Neural cell (in vitro differentiated cells): ENCODE measurements around the gene HIBADH. TPM values are rescaled to one million over a fixed set of nuclear protein-coding genes. Genes with fewer than 3 reads are reported as not detected.

ENCODE experiments used
- H2AFZ ChIP-seq: fragments of 200-600, 300-800 bp; sonication (generic), shearing (Covaris generic); 2 replicates; pipeline ENCODE4 v1.6.0; 2014; ENCODE audit warnings: low read depth, mild to moderate bottlenecking, antibody characterized with exemption, low read length, moderate library complexity
- H3F3A ChIP-seq: fragments of 200-600 bp; shearing (Covaris generic); 2 replicates; pipeline ENCODE4 v1.6.1; 2016; ENCODE audit warnings: mild to moderate bottlenecking, moderate library complexity, mixed read lengths, antibody characterized with exemption, low read length; ENCODE audit not compliant: insufficient read depth, poor library complexity, severe bottlenecking
- H3K27ac ChIP-seq: fragments of 200-600, 300-800 bp; sonication (generic), shearing (Covaris generic); 2 replicates; pipeline ENCODE4 v1.5.1; 2014; ENCODE audit warnings: mild to moderate bottlenecking, low read length, moderate library complexity
- H3K27me3 ChIP-seq: fragments of 300-800, 200-600 bp; sonication (generic), shearing (Covaris generic); 2 replicates; pipeline ENCODE4 v1.6.0; 2014; ENCODE audit warnings: mild to moderate bottlenecking, low read depth, low read length, moderate library complexity; ENCODE audit not compliant: insufficient read depth
- H3K36me3 ChIP-seq: fragments of 300-800, 200-600 bp; sonication (generic), shearing (Covaris generic); 2 replicates; pipeline ENCODE4 v1.5.1; 2014; ENCODE audit warnings: mild to moderate bottlenecking, antibody characterized with exemption, low read length, moderate library complexity; ENCODE audit not compliant: insufficient read depth
- H3K4me2 ChIP-seq: fragments of 300-800, 200-600 bp; sonication (generic), shearing (Covaris generic); 2 replicates; pipeline ENCODE4 v1.6.0; 2014; ENCODE audit warnings: mild to moderate bottlenecking, low read length
- H3K4me3 ChIP-seq: fragments of 300-800, 200-600 bp; sonication (generic), shearing (Covaris generic); 2 replicates; pipeline ENCODE4 v1.5.1; 2014; ENCODE audit warnings: mild to moderate bottlenecking, low read length, moderate library complexity
- H3K79me2 ChIP-seq: fragments of 200-600 bp; shearing (Covaris generic); replicated peaks from 2 replicates; pipeline ENCODE4 v1.6.0; 2014; ENCODE audit warnings: mild to moderate bottlenecking, low read length, moderate library complexity; ENCODE audit not compliant: insufficient read depth
- H3K9ac ChIP-seq: fragments of 300-800, 200-600 bp; sonication (generic), shearing (Covaris generic); 2 replicates; pipeline ENCODE4 v1.6.1; 2016; ENCODE audit warnings: mild to moderate bottlenecking, low read length, mixed read lengths
- H3K9me2 ChIP-seq: fragments of 200-600 bp; shearing (Covaris generic); 2 replicates; pipeline ENCODE4 v1.6.1; 2016; ENCODE audit warnings: mild to moderate bottlenecking, low read length, mixed read lengths; ENCODE audit not compliant: insufficient read depth
- H3K9me3 ChIP-seq: fragments of 200-600, 300-800 bp; sonication (generic), shearing (Covaris generic); 2 replicates; pipeline ENCODE4 v1.6.1; 2016; ENCODE audit warnings: mild to moderate bottlenecking, mixed run types, low read length, moderate library complexity, mixed read lengths
- H4K20me1 ChIP-seq: fragments of 200-600 bp; shearing (Covaris generic); 2 replicates; pipeline ENCODE4 v1.6.1; 2016; ENCODE audit warnings: mild to moderate bottlenecking, mixed run types; ENCODE audit not compliant: insufficient read depth
- CTCF ChIP-seq: fragments of 450-650 bp; IDR thresholded peaks from 2 replicates; pipeline ENCODE4 v1.5.1; 2014; ENCODE audit warnings: antibody characterized with exemption, mild to moderate bottlenecking, moderate library complexity; ENCODE audit not compliant: poor library complexity, severe bottlenecking
- EP300 ChIP-seq: fragments of 450-650 bp; conservative IDR thresholded peaks from 2 replicates; pipeline ENCODE4 v1.6.1; 2014; ENCODE audit warnings: antibody characterized with exemption, mild to moderate bottlenecking, moderate library complexity; ENCODE audit not compliant: poor library complexity, severe bottlenecking
- EZH2 ChIP-seq: fragments of 200-600, 300-800 bp; shearing (Covaris generic), sonication (generic); IDR thresholded peaks from 2 replicates; pipeline ENCODE4 v1.6.1; 2014; ENCODE audit warnings: antibody characterized with exemption, low read length, borderline replicate concordance, mild to moderate bottlenecking; ENCODE audit not compliant: insufficient read depth, poor library complexity, severe bottlenecking
- MXI1 ChIP-seq: fragments of 450-650 bp; conservative IDR thresholded peaks from 2 replicates; pipeline ENCODE4 v1.6.1; 2014; ENCODE audit warnings: antibody characterized with exemption, mild to moderate bottlenecking; ENCODE audit not compliant: poor library complexity, severe bottlenecking
- POLR2AphosphoS5 ChIP-seq: IDR thresholded peaks from 2 replicates; pipeline ENCODE4 v1.6.1; 2012
- RAD21 ChIP-seq: fragments of 450-650 bp; conservative IDR thresholded peaks from 2 replicates; pipeline ENCODE4 v1.6.1; 2014; ENCODE audit warnings: antibody characterized with exemption, mild to moderate bottlenecking, moderate library complexity
- REST ChIP-seq: IDR thresholded peaks from 2 replicates; pipeline ENCODE4 v1.6.1; 2012; ENCODE audit warnings: borderline replicate concordance
- SMC3 ChIP-seq: fragments of 450-650 bp; conservative IDR thresholded peaks from 2 replicates; pipeline ENCODE4 v1.6.1; 2014; ENCODE audit warnings: antibody characterized with exemption, mild to moderate bottlenecking, moderate library complexity; ENCODE audit not compliant: poor library complexity
- TAF1 ChIP-seq: IDR thresholded peaks from 2 replicates; pipeline ENCODE4 v1.6.1; 2012; ENCODE audit warnings: low read depth
- polyA plus RNA-seq: library from polyadenylated mRNA; depleted of rRNA; stranded (reverse); fragments of >200 nt; gene quantifications from 2 replicates; pipeline ENCODE4 v1.2.3, GENCODE V29; 2014

The HIBADH gene
- polyA plus RNA-seq, 1 donor from 2014 or later, result 14.4 TPM

- no peaks in the 10 kb centered on the region for H3F3A ChIP-seq
- peak overlapping the region; percentile 60 for H3K4me2 ChIP-seq
- H4K20me1 ChIP-seq, result no peaks in the 10 kb centered on the region
- H2AFZ ChIP-seq, result no peak overlapping the region
- no peak for TF ChIP-seq CTCF
- TF ChIP-seq EZH2, result no peak
- no peak for TF ChIP-seq REST
- no peak for TF ChIP-seq MXI1
- TF ChIP-seq EP300, result no peak
- no peak for TF ChIP-seq POLR2AphosphoS5
- no peak for TF ChIP-seq SMC3
- TF ChIP-seq TAF1, result no peak
- no peak for TF ChIP-seq RAD21
- no peaks in the 10 kb centered on the region for H3K9me2 ChIP-seq
- no peak overlapping the region for H3K9ac ChIP-seq
- peak overlapping the region; percentile 35 for H3K27ac ChIP-seq
- H3K79me2 ChIP-seq, result no peaks in the 10 kb centered on the region
- H3K27me3 ChIP-seq, result no peaks in the 10 kb centered on the region
- H3K4me3 ChIP-seq, result peak overlapping the region; percentile 29
- H3K36me3 ChIP-seq, result no peaks in the 10 kb centered on the region
- no peaks in the 10 kb centered on the region for H3K9me3 ChIP-seq
Measured at GRCh38 chr7:27603813-27604212, 58.9 kb downstream of the HIBADH start.

GRCh38 chr7:27602766-27603165 is 59.9 kb downstream of the HIBADH start:
- Histone ChIP-seq H3K9ac (no peak overlapping the region), H3K27ac (no peak overlapping the region), H3F3A (no peaks in the 10 kb centered on the region), H3K9me2 (no peaks in the 10 kb centered on the region), H3K79me2 (no peaks in the 10 kb centered on the region), H3K9me3 (no peaks in the 10 kb centered on the region), H3K4me3 (no peak overlapping the region), H4K20me1 (no peaks in the 10 kb centered on the region), H3K36me3 (no peaks in the 10 kb centered on the region), H2AFZ (no peak overlapping the region), H3K4me2 (no peak overlapping the region), H3K27me3 (no peaks in the 10 kb centered on the region)
- TF ChIP-seq POLR2AphosphoS5 (no peak), REST (no peak), SMC3 (no peak), CTCF (no peak), RAD21 (no peak), TAF1 (no peak), EP300 (no peak), MXI1 (no peak), EZH2 (no peak)
